Measurements from ENCODE around the gene P2RY6.

Gene P2RY6

GRCh38 chr11:73295996-73296318 lies 23.8 kb downstream of the P2RY6 start:
- no peak overlapping the region for H2AK5ac ChIP-seq (ENCODE audit: low read depth, low read length)
- H3K4ac ChIP-seq (ENCODE audit: low read length), result no peak overlapping the region
- no peak overlapping the region for H3K27ac ChIP-seq (replicated peaks; ENCODE audit: low read length)
- H2BK120ac ChIP-seq (ENCODE audit: low read depth, low read length), result no peak overlapping the region
- H3K9me3 ChIP-seq (replicated peaks in 1 of 2; ENCODE audit: control insufficient read depth in 2 of 2, insufficient read depth in 1 of 2, low read depth in 1 of 2, low read length in 2 of 2), result no peaks in the 10 kb centered on the region
- H2BK12ac ChIP-seq (ENCODE audit: low read length), result no peak overlapping the region
- no peak overlapping the region for H3K4me3 ChIP-seq (ENCODE audit: low read length in 2 of 2)
- H3K23ac ChIP-seq (ENCODE audit: low read depth, low read length, poor library complexity), result no peak overlapping the region
- H3K4me1 ChIP-seq (ENCODE audit: control insufficient read depth in 2 of 2, insufficient read depth in 1 of 2, low read depth in 1 of 2, low read length in 2 of 2), result peaks cover 7 to 12% of the 10 kb centered on the region in 2 donors
- no peak for DNase-seq (ENCODE audit: low spot score)
- no CpG with 5 or more reads among the region's 3 CpGs for WGBS, 2 donors (ENCODE audit: extremely low coverage in 2 of 2, insufficient read length in 2 of 2, insufficient replicate concordance in 1 of 2)
- no peak overlapping the region for H3K4me2 ChIP-seq (ENCODE audit: insufficient read depth, low read length, poor library complexity, severe bottlenecking)
- no peak overlapping the region for H3K18ac ChIP-seq (ENCODE audit: low read length)
- no peak overlapping the region for H3K14ac ChIP-seq (ENCODE audit: low read length)
- no peak overlapping the region for H2AFZ ChIP-seq (ENCODE audit: low read length)
- H3K79me1 ChIP-seq (ENCODE audit: low read depth, low read length), result no peaks in the 10 kb centered on the region
- H3K36me3 ChIP-seq (replicated peaks in 1 of 2; ENCODE audit: control insufficient read depth in 2 of 2, insufficient read depth in 2 of 2, low read length in 2 of 2), result no peaks in the 10 kb centered on the region
- H4K91ac ChIP-seq (ENCODE audit: low read depth, low read length, poor library complexity), result no peak overlapping the region
- H3K9ac ChIP-seq (ENCODE audit: low read depth, low read length, poor library complexity), result no peak overlapping the region
- H2BK5ac ChIP-seq (ENCODE audit: low read length), result no peak overlapping the region
- H4K8ac ChIP-seq (ENCODE audit: low read depth, low read length), result peak overlapping the region; percentile 68
- H3K27me3 ChIP-seq (ENCODE audit: control insufficient read depth in 3 of 3, insufficient read depth in 3 of 3, low read depth in 1 of 3, low read length in 3 of 3), result no peaks in the 10 kb centered on the region
- no peak overlapping the region for H2BK15ac ChIP-seq (ENCODE audit: low read length)

GRCh38 chr11:73296501-73297230 lies 24.5 kb downstream of the P2RY6 start:
- no peak for DNase-seq (ENCODE audit: low spot score)
- Histone ChIP-seq H3K27me3 (ENCODE audit: control insufficient read depth in 3 of 3, insufficient read depth in 3 of 3, low read depth in 1 of 3, low read length in 3 of 3) (no peaks in the 10 kb centered on the region), H4K8ac (ENCODE audit: low read depth, low read length) (no peak overlapping the region), H3K9ac (ENCODE audit: low read depth, low read length, poor library complexity) (peak overlapping the region; percentile 1), H2BK120ac (ENCODE audit: low read depth, low read length) (peak overlapping the region; percentile 51), H2AK5ac (ENCODE audit: low read depth, low read length) (peak overlapping the region; percentile 83), H3K79me1 (ENCODE audit: low read depth, low read length) (no peaks in the 10 kb centered on the region), H2BK15ac (ENCODE audit: low read length) (peak overlapping the region; percentile 84), H3K4me1 (ENCODE audit: control insufficient read depth in 2 of 2, insufficient read depth in 1 of 2, low read depth in 1 of 2, low read length in 2 of 2) (peaks cover 7 to 12% of the 10 kb centered on the region in 2 donors), H4K91ac (ENCODE audit: low read depth, low read length, poor library complexity) (peak overlapping the region; percentile 41), H3K36me3 (replicated peaks in 1 of 2; ENCODE audit: control insufficient read depth in 2 of 2, insufficient read depth in 2 of 2, low read length in 2 of 2) (no peaks in the 10 kb centered on the region), H3K23ac (ENCODE audit: low read depth, low read length, poor library complexity) (peak overlapping the region; percentile 71), H3K27ac (replicated peaks; ENCODE audit: low read length) (no peak overlapping the region), H3K14ac (ENCODE audit: low read length) (peak overlapping the region; percentile 64), H2BK5ac (ENCODE audit: low read length) (no peak overlapping the region), H3K9me3 (replicated peaks in 1 of 2; ENCODE audit: control insufficient read depth in 2 of 2, insufficient read depth in 1 of 2, low read depth in 1 of 2, low read length in 2 of 2) (no peaks in the 10 kb centered on the region), H3K4me2 (ENCODE audit: insufficient read depth, low read length, poor library complexity, severe bottlenecking) (no peak overlapping the region), H3K4ac (ENCODE audit: low read length) (peak overlapping the region; percentile 7), H3K4me3 (ENCODE audit: low read length in 2 of 2) (no peak overlapping the region), H3K18ac (ENCODE audit: low read length) (peak overlapping the region; percentile 62), H2AFZ (ENCODE audit: low read length) (no peak overlapping the region), H2BK12ac (ENCODE audit: low read length) (peak overlapping the region; percentile 79)
- WGBS, 2 donors (ENCODE audit: extremely low coverage in 2 of 2, insufficient read length in 2 of 2, insufficient replicate concordance in 1 of 2), result no CpG with 5 or more reads among the region's 35 CpGs

- Histone ChIP-seq H4K91ac (ENCODE audit: low read depth, low read length, poor library complexity) (peak overlapping the region; percentile 41), H2BK15ac (ENCODE audit: low read length) (peak overlapping the region; percentile 84), H3K23ac (ENCODE audit: low read depth, low read length, poor library complexity) (peak overlapping the region; percentile 71), H3K79me1 (ENCODE audit: low read depth, low read length) (no peaks in the 10 kb centered on the region), H3K14ac (ENCODE audit: low read length) (peak overlapping the region; percentile 64), H3K36me3 (replicated peaks in 1 of 2; ENCODE audit: control insufficient read depth in 2 of 2, insufficient read depth in 2 of 2, low read length in 2 of 2) (no peaks in the 10 kb centered on the region), H2AFZ (ENCODE audit: low read length) (no peak overlapping the region), H3K27me3 (ENCODE audit: control insufficient read depth in 3 of 3, insufficient read depth in 3 of 3, low read depth in 1 of 3, low read length in 3 of 3) (no peaks in the 10 kb centered on the region), H3K4me2 (ENCODE audit: insufficient read depth, low read length, poor library complexity, severe bottlenecking) (no peak overlapping the region), H3K18ac (ENCODE audit: low read length) (peak overlapping the region; percentile 62), H3K4ac (ENCODE audit: low read length) (no peak overlapping the region), H2BK12ac (ENCODE audit: low read length) (peak overlapping the region; percentile 79), H3K27ac (replicated peaks; ENCODE audit: low read length) (no peak overlapping the region), H2BK120ac (ENCODE audit: low read depth, low read length) (peak overlapping the region; percentile 51), H3K4me1 (ENCODE audit: control insufficient read depth in 2 of 2, insufficient read depth in 1 of 2, low read depth in 1 of 2, low read length in 2 of 2) (peaks cover 6 to 10% of the 10 kb centered on the region in 2 donors), H3K9me3 (replicated peaks in 1 of 2; ENCODE audit: control insufficient read depth in 2 of 2, insufficient read depth in 1 of 2, low read depth in 1 of 2, low read length in 2 of 2) (no peaks in the 10 kb centered on the region), H3K4me3 (ENCODE audit: low read length in 2 of 2) (no peak overlapping the region), H3K9ac (ENCODE audit: low read depth, low read length, poor library complexity) (peak overlapping the region; percentile 1), H2BK5ac (ENCODE audit: low read length) (peak overlapping the region; percentile 46), H2AK5ac (ENCODE audit: low read depth, low read length) (peak overlapping the region; percentile 83), H4K8ac (ENCODE audit: low read depth, low read length) (no peak overlapping the region)
- DNase-seq (ENCODE audit: low spot score), result no peak
- no CpG with 5 or more reads among the region's 18 CpGs for WGBS, 2 donors (ENCODE audit: extremely low coverage in 2 of 2, insufficient read length in 2 of 2, insufficient replicate concordance in 1 of 2)
These were observed 25.1 kb downstream of the P2RY6 start for GRCh38 chr11:73297231-73297590.

- no peak overlapping the region for H2BK120ac ChIP-seq (ENCODE audit: low read depth, low read length)
- H2BK12ac ChIP-seq (ENCODE audit: low read length), result no peak overlapping the region
- no peaks in the 10 kb centered on the region for H3K36me3 ChIP-seq (replicated peaks in 1 of 2; ENCODE audit: control insufficient read depth in 2 of 2, insufficient read depth in 2 of 2, low read length in 2 of 2)
- no peak overlapping the region for H3K27ac ChIP-seq (replicated peaks; ENCODE audit: low read length)
- WGBS, 2 donors (ENCODE audit: extremely low coverage in 2 of 2, insufficient read length in 2 of 2, insufficient replicate concordance in 1 of 2), result no CpG with 5 or more reads among the region's 3 CpGs
- H3K4ac ChIP-seq (ENCODE audit: low read length), result no peak overlapping the region
- no peak overlapping the region for H3K18ac ChIP-seq (ENCODE audit: low read length)
- no peak overlapping the region for H4K8ac ChIP-seq (ENCODE audit: low read depth, low read length)
- no peaks in the 10 kb centered on the region for H3K79me1 ChIP-seq (ENCODE audit: low read depth, low read length)
- no peaks in the 10 kb centered on the region for H3K9me3 ChIP-seq (replicated peaks in 1 of 2; ENCODE audit: control insufficient read depth in 2 of 2, insufficient read depth in 1 of 2, low read depth in 1 of 2, low read length in 2 of 2)
- no peak overlapping the region for H3K4me2 ChIP-seq (ENCODE audit: insufficient read depth, low read length, poor library complexity, severe bottlenecking)
- no peak overlapping the region for H2AFZ ChIP-seq (ENCODE audit: low read length)
- no peak overlapping the region for H3K14ac ChIP-seq (ENCODE audit: low read length)
- no peaks in the 10 kb centered on the region for H3K27me3 ChIP-seq (ENCODE audit: control insufficient read depth in 3 of 3, insufficient read depth in 3 of 3, low read depth in 1 of 3, low read length in 3 of 3)
- no peak overlapping the region for H3K23ac ChIP-seq (ENCODE audit: low read depth, low read length, poor library complexity)
- H3K9ac ChIP-seq (ENCODE audit: low read depth, low read length, poor library complexity), result no peak overlapping the region
- peak overlapping the region; percentile 46 for H2BK5ac ChIP-seq (ENCODE audit: low read length)
- no peak overlapping the region for H3K4me3 ChIP-seq (ENCODE audit: low read length in 2 of 2)
- H2AK5ac ChIP-seq (ENCODE audit: low read depth, low read length), result peak overlapping the region; percentile 31
- peak overlapping the region; percentile 84 for H2BK15ac ChIP-seq (ENCODE audit: low read length)
- peaks cover 4 to 5% of the 10 kb centered on the region in 2 donors for H3K4me1 ChIP-seq (ENCODE audit: control insufficient read depth in 2 of 2, insufficient read depth in 1 of 2, low read depth in 1 of 2, low read length in 2 of 2)
- DNase-seq (ENCODE audit: low spot score), result no peak
- no peak overlapping the region for H4K91ac ChIP-seq (ENCODE audit: low read depth, low read length, poor library complexity)
These were observed 25.6 kb downstream of the P2RY6 start for GRCh38 chr11:73297702-73298101.

Measured in neuronal stem cell (in vitro differentiated cells).